MCF 10A (cell line): ENCODE measurements around the gene DOK4. TPM values are rescaled to one million over a fixed set of nuclear protein-coding genes. Genes with fewer than 3 reads are reported as not detected.

Experiments used
- BruUV-seq: library from RNA; stranded (reverse); fragments of 400-500 nt; replicated peaks from 2 replicates; lab custom pipeline; 2021; lab: Mats Ljungman, UMichigan
- CTCF ChIA-PET: fragments of 300-600 bp; sonication (Branson Sonifier 250); formaldehyde crosslinking; extraction: SDS; loops from one replicate; lab custom pipeline; 2021; ENCODE audit warnings: antibody characterized with exemption, inconsistent platforms; lab: Yijun Ruan, JAX
- POLR2A ChIA-PET: fragments of 300-600, 350-650 bp; sonication (Branson Sonifier 250); formaldehyde crosslinking; extraction: SDS; loops from one replicate; lab custom pipeline; 2020; ENCODE audit warnings: antibody characterized with exemption, inconsistent platforms; lab: Yijun Ruan, JAX
- DNase-seq: peaks from one replicate; pipeline ENCODE4 v3.0.0-alpha.2; 2018; ENCODE audit not compliant: unreplicated experiment
- H3K27ac Mint-ChIP-seq: one replicate; pipeline ENCODE4 v1.8.0; 2022; ENCODE audit warnings: mild to moderate bottlenecking, low read depth, mixed read lengths; ENCODE audit not compliant: unreplicated experiment
- H3K27me3 Mint-ChIP-seq: one replicate; pipeline ENCODE4 v1.8.0; 2022; ENCODE audit warnings: mixed read lengths; ENCODE audit not compliant: insufficient read depth, unreplicated experiment
- H3K36me3 Mint-ChIP-seq: one replicate; pipeline ENCODE4 v1.8.0; 2022; ENCODE audit warnings: mild to moderate bottlenecking, moderate library complexity, mixed read lengths; ENCODE audit not compliant: insufficient read depth, unreplicated experiment
- H3K4me1 Mint-ChIP-seq: one replicate; pipeline ENCODE4 v1.8.0; 2022; ENCODE audit warnings: mixed read lengths; ENCODE audit not compliant: insufficient read depth, unreplicated experiment
- H3K4me3 Mint-ChIP-seq: one replicate; pipeline ENCODE4 v1.8.0; 2022; ENCODE audit warnings: mild to moderate bottlenecking, moderate library complexity, mixed read lengths; ENCODE audit not compliant: unreplicated experiment
- H3K9me3 Mint-ChIP-seq: one replicate; pipeline ENCODE4 v1.8.0; 2022; ENCODE audit warnings: mixed read lengths; ENCODE audit not compliant: unreplicated experiment
- CTCF ChIP-seq: fragments of 200-600 bp; IDR thresholded peaks from one replicate; pipeline ENCODE4 v1.8.0; 2022; ENCODE audit warnings: antibody characterized with exemption, mild to moderate bottlenecking; ENCODE audit not compliant: unreplicated experiment
- intact Hi-C: fragments of 100-400 bp; cut with micrococcal nuclease; formaldehyde crosslinking; loops from 2 replicates; pipeline ENCODE4 v1.14.1; 2022
- total RNA-seq: library from RNA; stranded (reverse); gene quantifications from 2 replicates; pipeline ENCODE4 v1.2.3, GENCODE V29; 2022

Gene DOK4
- total RNA-seq, 1 experiment from 2014 or later: 6.4 TPM

- ChIA-PET CTCF (interaction anchor here (0.6 to 9.6 kb wide), 4 partner anchors 28 to 238 kb away, joined by 3 to 129 read pairs (median 13); partner anchors contain the start of genes PSME3IP1 and RSPRY1), POLR2A (no interaction called here)
- Mint-ChIP-seq H3K36me3 (peaks cover 13% of the 10 kb centered on the region), H3K4me1 (peaks cover 16% of the 10 kb centered on the region), H3K27me3 (no peaks in the 10 kb centered on the region), H3K4me3 (no peak overlapping the region), H3K9me3 (no peaks in the 10 kb centered on the region), H3K27ac (no peak overlapping the region)
- intact Hi-C loops: no loop called here
- no peak for DNase-seq
- TF ChIP-seq CTCF: no peak
- BruUV-seq: no TSS peak
These were observed 63.1 kb downstream of the DOK4 start for GRCh38 chr16:57423152-57423551.

GRCh38 chr16:57422026-57422944, 64.0 kb downstream of the DOK4 start:
- no TSS peak for BruUV-seq
- Mint-ChIP-seq H3K27me3 (no peaks in the 10 kb centered on the region), H3K9me3 (no peaks in the 10 kb centered on the region), H3K4me1 (peaks cover 21% of the 10 kb centered on the region), H3K27ac (no peak overlapping the region), H3K4me3 (no peak overlapping the region), H3K36me3 (peaks cover 7% of the 10 kb centered on the region)
- intact Hi-C loops: loop anchor here (1.0 kb wide), 1 partner anchor 122 kb away; no protein-coding TSS in a partner anchor
- POLR2A ChIA-PET: no interaction called here
- CTCF ChIA-PET: interaction anchor here (0.6 to 9.6 kb wide), 11 partner anchors 9 to 341 kb away, joined by 3 to 129 read pairs (median 3); partner anchors contain the start of genes PSME3IP1 and RSPRY1
- TF ChIP-seq CTCF: peak; percentile 51
- peak; percentile 69 for DNase-seq

Other genes starting within 250 kb of the DOK4 start
- gene ARL2BP, start 241.2 kb downstream of the DOK4 start, total RNA-seq: 94.4 and 114 TPM in 2 replicates
- 3.9 and 6.1 TPM in 2 replicates for gene PLLP, start 201.8 kb downstream of the DOK4 start, total RNA-seq
- gene CCL22, start 127.7 kb downstream of the DOK4 start, total RNA-seq: not detected in 2 replicates
- gene CX3CL1, start 114.0 kb downstream of the DOK4 start, total RNA-seq: not detected in 2 replicates
- gene CCL17, start 81.7 kb downstream of the DOK4 start, total RNA-seq: not detected in 2 replicates
- 99.9 and 105 TPM in 2 replicates for gene CIAPIN1, start 39.1 kb downstream of the DOK4 start, total RNA-seq
- gene COQ9, start 39.0 kb downstream of the DOK4 start, total RNA-seq: 72.5 and 80.8 TPM in 2 replicates
- 43.3 and 44.8 TPM in 2 replicates for gene POLR2C, start 23.8 kb downstream of the DOK4 start, total RNA-seq
- 3.8 and 4.1 TPM in 2 replicates for gene CCDC102A, start 50.1 kb upstream of the DOK4 start, total RNA-seq
- gene ADGRG5, start 56.1 kb upstream of the DOK4 start, total RNA-seq: not detected in 2 replicates
- gene ADGRG1, start 142.1 kb upstream of the DOK4 start, total RNA-seq: 10.1 and 10.2 TPM in 2 replicates
- not detected in 2 replicates for gene ADGRG3, start 181.8 kb upstream of the DOK4 start, total RNA-seq
- gene DRC7, start 208.3 kb upstream of the DOK4 start, total RNA-seq: not detected in 2 replicates
- 22.7 and 30.6 TPM in 2 replicates for gene KATNB1, start 249.3 kb upstream of the DOK4 start, total RNA-seq